Measurements from ENCODE around the gene IGSF8.

Gene IGSF8

GRCh38 chr1:160076295-160076694, 22.1 kb downstream of the IGSF8 start:
- TF ChIP-seq CTCF (IDR thresholded peaks at IDR 0.05; ENCODE audit: borderline replicate concordance, insufficient read depth, low read depth, low read length): no peak
- no peak overlapping the region for H3K4me3 ChIP-seq (ENCODE audit: low read depth, low read length)

- no peak overlapping the region for H3K4me3 ChIP-seq (ENCODE audit: low read depth, low read length)
- TF ChIP-seq CTCF (IDR thresholded peaks at IDR 0.05; ENCODE audit: borderline replicate concordance, insufficient read depth, low read depth, low read length): no peak
Measured at GRCh38 chr1:160075836-160076235, 22.6 kb downstream of the IGSF8 start.

GRCh38 chr1:160074865-160075264, 23.6 kb downstream of the IGSF8 start:
- no peak overlapping the region for H3K4me3 ChIP-seq (ENCODE audit: low read depth, low read length)
- no peak for TF ChIP-seq CTCF (IDR thresholded peaks at IDR 0.05; ENCODE audit: borderline replicate concordance, insufficient read depth, low read depth, low read length)

- no peak for TF ChIP-seq CTCF (IDR thresholded peaks at IDR 0.05; ENCODE audit: borderline replicate concordance, insufficient read depth, low read depth, low read length)
- H3K4me3 ChIP-seq (ENCODE audit: low read depth, low read length): no peak overlapping the region
Measured at GRCh38 chr1:160071289-160071688, 27.1 kb downstream of the IGSF8 start.

- no peak for TF ChIP-seq CTCF (IDR thresholded peaks at IDR 0.05; ENCODE audit: borderline replicate concordance, insufficient read depth, low read depth, low read length)
- H3K4me3 ChIP-seq (ENCODE audit: low read depth, low read length): peak overlapping the region; percentile 33
Measured at GRCh38 chr1:160070243-160071163, 27.9 kb downstream of the IGSF8 start.

GRCh38 chr1:160069460-160070231, 28.8 kb downstream of the IGSF8 start, which contains the start of gene KCNJ10:
Gene KCNJ10, minus strand, starts transcription at chr1:160070160. Its CDS starts 27,628 bp downstream, at chr1:160042532.
- peak within 1 kb of the TSS; percentile 33 for H3K4me3 ChIP-seq (ENCODE audit: low read depth, low read length)

More at GRCh38 chr1:160069460-160070231, 28.8 kb downstream of the IGSF8 start, which contains the start of gene KCNJ10:
- no peak for TF ChIP-seq CTCF (IDR thresholded peaks at IDR 0.05; ENCODE audit: borderline replicate concordance, insufficient read depth, low read depth, low read length)
